GM18868 (cell line): ENCODE results near the gene TACC2.

Experiments
- ATAC-seq: cut with Tn5 transposase; IDR thresholded peaks from one replicate; pipeline ENCODE4 v1.9.1; 2021; ENCODE audit warnings: mild to moderate bottlenecking, moderate library complexity; ENCODE audit not compliant: unreplicated experiment

The TACC2 gene

GRCh38 chr10:122288262-122288661 lies 299.3 kb downstream of the TACC2 start:
- ATAC-seq = no peak

GRCh38 chr10:122288917-122289316 lies 300.0 kb downstream of the TACC2 start:
- no peak for ATAC-seq

- ATAC-seq = no peak
Observed at GRCh38 chr10:122290334-122290733, 301.4 kb downstream of the TACC2 start.

- no peak for ATAC-seq
Observed at GRCh38 chr10:122290833-122291532, 302.0 kb downstream of the TACC2 start.

- no peak for ATAC-seq
Observed at GRCh38 chr10:122291739-122292138, 302.8 kb downstream of the TACC2 start.

GRCh38 chr10:122292376-122292775 lies 303.4 kb downstream of the TACC2 start:
- ATAC-seq = no peak

GRCh38 chr10:122293156-122293960 lies 304.4 kb downstream of the TACC2 start:
- ATAC-seq = peak; percentile 62

- ATAC-seq = no peak
Observed at GRCh38 chr10:122293961-122294380, 305.0 kb downstream of the TACC2 start.

GRCh38 chr10:122294511-122295450 lies 305.8 kb downstream of the TACC2 start:
- ATAC-seq = no peak

- no peak for ATAC-seq
Observed at GRCh38 chr10:122295451-122295809, 306.5 kb downstream of the TACC2 start.

GRCh38 chr10:122296363-122297120 lies 307.6 kb downstream of the TACC2 start:
- ATAC-seq = peak; percentile 51

GRCh38 chr10:122297583-122297982 lies 308.6 kb downstream of the TACC2 start:
- ATAC-seq = no peak

GRCh38 chr10:122298206-122298597 lies 309.2 kb downstream of the TACC2 start:
- no peak for ATAC-seq

- peak; percentile 71 for ATAC-seq
Observed at GRCh38 chr10:122298598-122299301, 309.8 kb downstream of the TACC2 start.

- ATAC-seq = no peak
Observed at GRCh38 chr10:122299423-122300075, 310.6 kb downstream of the TACC2 start.

- no peak for ATAC-seq
Observed at GRCh38 chr10:122301055-122301810, 312.3 kb downstream of the TACC2 start.

GRCh38 chr10:122301811-122302115 lies 312.8 kb downstream of the TACC2 start:
- no peak for ATAC-seq

- no peak for ATAC-seq
Observed at GRCh38 chr10:122302315-122302714, 313.4 kb downstream of the TACC2 start.
